ENCODE results near the gene SPPL2A. TPM values are rescaled to one million over a fixed set of nuclear protein-coding genes. Genes with fewer than 3 reads are reported as not detected.
"Not testable (repeated sequence)": the region's sequence is repeated elsewhere in the genome, so short reads cannot be mapped to it uniquely, and the experiment has no call there.

SPPL2A gene
- polyA plus RNA-seq (ENCODE audit: insufficient read length in 3 of 3), result 100 to 1,000 TPM in 1 of 3 donors, 10 to 100 TPM in 2; 96.3 to 105 (median 96.3) TPM
- long read RNA-seq, donor 1, full-length matches to known transcripts, result 4 of 17 reads
- long read RNA-seq, donor 1, partial matches to known transcripts, result 13 of 17 reads
- long read RNA-seq, donor 1, other reads (novel, unspliced or antisense), result 0 of 17 reads
- long read RNA-seq, donor 2, full-length matches to known transcripts, result 4 of 12 reads
- long read RNA-seq, donor 2, partial matches to known transcripts, result 8 of 12 reads
- long read RNA-seq, donor 2, other reads (novel, unspliced or antisense), result 0 of 12 reads
- long read RNA-seq, donor 3, full-length matches to known transcripts, result 3 of 21 reads
- long read RNA-seq, donor 3, partial matches to known transcripts, result 18 of 21 reads
- long read RNA-seq, donor 3, other reads (novel, unspliced or antisense), result 0 of 21 reads
- long read RNA-seq, donor 4, full-length matches to known transcripts, result 5 of 16 reads
- long read RNA-seq, donor 4, partial matches to known transcripts, result 11 of 16 reads
- long read RNA-seq, donor 4, other reads (novel, unspliced or antisense), result 0 of 16 reads
- long read RNA-seq, donor 5, result 0 reads
- long read RNA-seq, donor 6, full-length matches to known transcripts, result 3 of 17 reads
- long read RNA-seq, donor 6, partial matches to known transcripts, result 14 of 17 reads
- long read RNA-seq, donor 6, other reads (novel, unspliced or antisense), result 0 of 17 reads
- long read RNA-seq, donor 7, full-length matches to known transcripts, result 8 of 21 reads
- long read RNA-seq, donor 7, partial matches to known transcripts, result 13 of 21 reads
- long read RNA-seq, donor 7, other reads (novel, unspliced or antisense), result 0 of 21 reads
- long read RNA-seq, donor 8, result 0 reads
- long read RNA-seq, donor 9, full-length matches to known transcripts, result 6 of 20 reads
- long read RNA-seq, donor 9, partial matches to known transcripts, result 14 of 20 reads
- long read RNA-seq, donor 9, other reads (novel, unspliced or antisense), result 0 of 20 reads
- long read RNA-seq, donor 10, full-length matches to known transcripts, result 6 of 31 reads
- long read RNA-seq, donor 10, partial matches to known transcripts, result 25 of 31 reads
- long read RNA-seq, donor 10, other reads (novel, unspliced or antisense), result 0 of 31 reads
- long read RNA-seq, donor 11, full-length matches to known transcripts, result 5 of 36 reads
- long read RNA-seq, donor 11, partial matches to known transcripts, result 31 of 36 reads
- long read RNA-seq, donor 11, other reads (novel, unspliced or antisense), result 0 of 36 reads
- long read RNA-seq, donor 12, full-length matches to known transcripts, result 3 of 8 reads
- long read RNA-seq, donor 12, partial matches to known transcripts, result 5 of 8 reads
- long read RNA-seq, donor 12, other reads (novel, unspliced or antisense), result 0 of 8 reads
- long read RNA-seq, donor 13, result 0 reads
- long read RNA-seq, donor 14, full-length matches to known transcripts, result 4 of 14 reads
- long read RNA-seq, donor 14, partial matches to known transcripts, result 10 of 14 reads
- long read RNA-seq, donor 14, other reads (novel, unspliced or antisense), result 0 of 14 reads
- long read RNA-seq, donor 15, full-length matches to known transcripts, result 4 of 4 reads
- long read RNA-seq, donor 15, partial matches to known transcripts, result 0 of 4 reads
- long read RNA-seq, donor 15, other reads (novel, unspliced or antisense), result 0 of 4 reads
- long read RNA-seq, donor 16, full-length matches to known transcripts, result 19 of 63 reads
- long read RNA-seq, donor 16, partial matches to known transcripts, result 44 of 63 reads
- long read RNA-seq, donor 16, other reads (novel, unspliced or antisense), result 0 of 63 reads

GRCh38 chr15:50765195-50765967 lies at the start of gene SPPL2A:
SPPL2A (minus strand) TSS chr15:50765706; CDS start chr15:50765533, 173 bp downstream.
- peak in 10 of 11 donors; percentile 29 to 69 (median 64) for DNase-seq (ENCODE audit: extremely low read depth in 1 of 11, low read depth in 9 of 11, low spot score in 4 of 11)

- no peak for DNase-seq (ENCODE audit: extremely low read depth in 1 of 11, low read depth in 9 of 11, low spot score in 4 of 11)
These were observed 49.1 kb upstream of the SPPL2A start for GRCh38 chr15:50814634-50815033.

- no peak for DNase-seq (ENCODE audit: extremely low read depth in 1 of 11, low read depth in 9 of 11, low spot score in 4 of 11)
These were observed 48.4 kb upstream of the SPPL2A start for GRCh38 chr15:50813865-50814264.

- DNase-seq (ENCODE audit: extremely low read depth in 1 of 11, low read depth in 9 of 11, low spot score in 4 of 11), result no peak
These were observed 47.6 kb upstream of the SPPL2A start for GRCh38 chr15:50813089-50813488.

GRCh38 chr15:50812181-50812506 lies 46.6 kb upstream of the SPPL2A start:
- not testable (repeated sequence) for DNase-seq (ENCODE audit: extremely low read depth in 1 of 11, low read depth in 9 of 11, low spot score in 4 of 11)

- DNase-seq (ENCODE audit: extremely low read depth in 1 of 11, low read depth in 9 of 11, low spot score in 4 of 11), result not testable (repeated sequence)
These were observed 46.1 kb upstream of the SPPL2A start for GRCh38 chr15:50811461-50812180.

- no peak for DNase-seq (ENCODE audit: extremely low read depth in 1 of 11, low read depth in 9 of 11, low spot score in 4 of 11)
These were observed 44.6 kb upstream of the SPPL2A start for GRCh38 chr15:50810128-50810527.

- no peak for DNase-seq (ENCODE audit: extremely low read depth in 1 of 11, low read depth in 9 of 11, low spot score in 4 of 11)
These were observed 43.2 kb upstream of the SPPL2A start for GRCh38 chr15:50808728-50809127.

- DNase-seq (ENCODE audit: extremely low read depth in 1 of 11, low read depth in 9 of 11, low spot score in 4 of 11), result no peak
These were observed 38.1 kb upstream of the SPPL2A start for GRCh38 chr15:50803479-50804180.

- DNase-seq (ENCODE audit: extremely low read depth in 1 of 11, low read depth in 9 of 11, low spot score in 4 of 11), result no peak
These were observed 35.2 kb upstream of the SPPL2A start for GRCh38 chr15:50800715-50801114.

GRCh38 chr15:50798684-50799083 lies 33.2 kb upstream of the SPPL2A start:
- DNase-seq (ENCODE audit: extremely low read depth in 1 of 11, low read depth in 9 of 11, low spot score in 4 of 11), result no peak

- DNase-seq (ENCODE audit: extremely low read depth in 1 of 11, low read depth in 9 of 11, low spot score in 4 of 11), result peak in 8 of 11 donors; percentile 19 to 57 (median 48)
These were observed 32.4 kb upstream of the SPPL2A start for GRCh38 chr15:50797926-50798325.

- no peak for DNase-seq (ENCODE audit: extremely low read depth in 1 of 11, low read depth in 9 of 11, low spot score in 4 of 11)
These were observed 26.0 kb upstream of the SPPL2A start for GRCh38 chr15:50791486-50791885.

GRCh38 chr15:50790778-50791453 lies 25.4 kb upstream of the SPPL2A start:
- DNase-seq (ENCODE audit: extremely low read depth in 1 of 11, low read depth in 9 of 11, low spot score in 4 of 11), result no peak

- no peak for DNase-seq (ENCODE audit: extremely low read depth in 1 of 11, low read depth in 9 of 11, low spot score in 4 of 11)
These were observed 21.4 kb upstream of the SPPL2A start for GRCh38 chr15:50786871-50787270.

GRCh38 chr15:50786438-50786837 lies 20.9 kb upstream of the SPPL2A start:
- DNase-seq (ENCODE audit: extremely low read depth in 1 of 11, low read depth in 9 of 11, low spot score in 4 of 11), result no peak
